Endothelial cell (in vitro differentiated cells): ENCODE data around the gene EPOP. TPM values are rescaled to one million over a fixed set of nuclear protein-coding genes. Genes with fewer than 3 reads are reported as not detected.

Experiments used
- DNase-seq: peaks from one replicate; pipeline ENCODE4 v3.0.0; 2021; ENCODE audit warnings: low spot score
- H3K27ac Mint-ChIP-seq: one replicate; pipeline ENCODE4 v1.8.0; 2021; ENCODE audit warnings: mixed read lengths, inconsistent platforms; ENCODE audit not compliant: unreplicated experiment
- H3K27me3 Mint-ChIP-seq: one replicate; pipeline ENCODE4 v1.8.0; 2021; ENCODE audit warnings: mild to moderate bottlenecking, moderate library complexity, mixed read lengths, inconsistent platforms; ENCODE audit not compliant: unreplicated experiment
- H3K36me3 Mint-ChIP-seq: one replicate; pipeline ENCODE4 v1.8.0; 2021; ENCODE audit warnings: mild to moderate bottlenecking, low read depth, mixed read lengths, inconsistent platforms; ENCODE audit not compliant: unreplicated experiment
- H3K4me1 Mint-ChIP-seq: one replicate; pipeline ENCODE4 v1.8.0; 2021; ENCODE audit warnings: mild to moderate bottlenecking, mixed read lengths, inconsistent platforms; ENCODE audit not compliant: unreplicated experiment
- H3K4me3 Mint-ChIP-seq: one replicate; pipeline ENCODE4 v1.8.0; 2021; ENCODE audit warnings: mild to moderate bottlenecking, mixed read lengths, inconsistent platforms; ENCODE audit not compliant: unreplicated experiment
- H3K9me3 Mint-ChIP-seq: one replicate; pipeline ENCODE4 v1.8.0; 2021; ENCODE audit warnings: mixed read lengths, inconsistent platforms; ENCODE audit not compliant: unreplicated experiment
- total RNA-seq: library from RNA; stranded (reverse); fragmentation: NEBNext Ultra II Directional; extraction: Animal tissue kit (Norgen Biotek cat#: 25700); gene quantifications from one replicate; pipeline ENCODE4 v1.2.1, GENCODE V29; 2021; ENCODE audit not compliant: unreplicated experiment
- TF ChIP-seq, protein P1 (sequence below): fragments of 200-600 bp; sonication (generic); IDR thresholded peaks from one replicate; pipeline ENCODE4 v1.5.0; 2021; ENCODE audit warnings: antibody characterized with exemption; ENCODE audit not compliant: unreplicated experiment

Gene EPOP
- total RNA-seq, 1 donor from 2014 or later: 1.3 TPM

- Mint-ChIP-seq H3K36me3 (peaks cover 23% of the 10 kb centered on the region), H3K4me3 (peak overlapping the region; percentile 8), H3K4me1 (peaks cover 24% of the 10 kb centered on the region), H3K27me3 (peaks cover 16% of the 10 kb centered on the region), H3K9me3 (no peaks in the 10 kb centered on the region), H3K27ac (no peak overlapping the region)
- TF ChIP-seq, protein P1, sequence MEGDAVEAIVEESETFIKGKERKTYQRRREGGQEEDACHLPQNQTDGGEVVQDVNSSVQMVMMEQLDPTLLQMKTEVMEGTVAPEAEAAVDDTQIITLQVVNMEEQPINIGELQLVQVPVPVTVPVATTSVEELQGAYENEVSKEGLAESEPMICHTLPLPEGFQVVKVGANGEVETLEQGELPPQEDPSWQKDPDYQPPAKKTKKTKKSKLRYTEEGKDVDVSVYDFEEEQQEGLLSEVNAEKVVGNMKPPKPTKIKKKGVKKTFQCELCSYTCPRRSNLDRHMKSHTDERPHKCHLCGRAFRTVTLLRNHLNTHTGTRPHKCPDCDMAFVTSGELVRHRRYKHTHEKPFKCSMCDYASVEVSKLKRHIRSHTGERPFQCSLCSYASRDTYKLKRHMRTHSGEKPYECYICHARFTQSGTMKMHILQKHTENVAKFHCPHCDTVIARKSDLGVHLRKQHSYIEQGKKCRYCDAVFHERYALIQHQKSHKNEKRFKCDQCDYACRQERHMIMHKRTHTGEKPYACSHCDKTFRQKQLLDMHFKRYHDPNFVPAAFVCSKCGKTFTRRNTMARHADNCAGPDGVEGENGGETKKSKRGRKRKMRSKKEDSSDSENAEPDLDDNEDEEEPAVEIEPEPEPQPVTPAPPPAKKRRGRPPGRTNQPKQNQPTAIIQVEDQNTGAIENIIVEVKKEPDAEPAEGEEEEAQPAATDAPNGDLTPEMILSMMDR: no peak
- no peak for DNase-seq
Observed at GRCh38 chr17:38709864-38710603, 35.3 kb upstream of the EPOP start.

DNA sequence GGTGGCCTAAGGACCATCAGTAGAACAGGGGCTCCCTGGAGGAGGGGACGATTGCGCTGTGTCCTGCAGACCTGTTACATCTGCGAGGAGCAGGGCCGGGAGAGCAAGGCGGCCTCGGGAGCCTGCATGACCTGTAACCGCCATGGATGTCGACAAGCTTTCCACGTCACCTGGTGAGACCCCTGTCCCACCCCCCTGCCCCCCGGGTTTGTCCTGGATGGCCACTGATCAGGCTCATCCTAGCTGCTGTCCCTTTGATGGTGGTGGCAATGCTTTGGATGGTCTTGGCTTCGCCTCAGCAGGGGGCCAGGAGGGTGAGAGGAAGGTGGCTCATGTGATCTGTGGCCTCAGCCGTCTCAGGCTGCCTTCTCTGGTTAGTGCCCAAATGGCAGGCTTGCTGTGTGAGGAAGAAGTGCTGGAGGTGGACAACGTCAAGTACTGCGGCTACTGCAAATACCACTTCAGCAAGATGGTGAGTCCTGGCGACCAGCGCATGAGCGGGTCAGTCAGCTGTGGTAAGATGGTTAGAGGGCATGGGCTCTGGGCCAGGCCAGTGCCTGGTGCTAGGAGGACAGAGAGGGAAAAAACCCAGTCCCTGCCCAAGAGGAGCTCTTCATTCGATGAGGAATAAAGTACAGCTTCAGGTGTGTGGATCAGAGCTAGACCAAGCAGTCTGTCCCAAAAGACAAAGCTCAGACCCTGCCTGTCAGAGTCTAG, 34.5 kb upstream of the EPOP start:
- H3K27ac Mint-ChIP-seq: no peak overlapping the region

GRCh38 chr17:38707678-38708351, 33.1 kb upstream of the EPOP start:
- peak overlapping the region; percentile 75 for H3K4me3 Mint-ChIP-seq

More for the DNA sequence above, 34.5 kb upstream of the EPOP start:
- H3K27me3 Mint-ChIP-seq: peaks cover 15% of the 10 kb centered on the region
- peaks cover 23% of the 10 kb centered on the region for H3K36me3 Mint-ChIP-seq
- TF ChIP-seq, protein P1: no peak
- H3K4me3 Mint-ChIP-seq: no peak overlapping the region
- H3K9me3 Mint-ChIP-seq: no peaks in the 10 kb centered on the region
- no peak for DNase-seq
- peaks cover 25% of the 10 kb centered on the region for H3K4me1 Mint-ChIP-seq

DNA sequence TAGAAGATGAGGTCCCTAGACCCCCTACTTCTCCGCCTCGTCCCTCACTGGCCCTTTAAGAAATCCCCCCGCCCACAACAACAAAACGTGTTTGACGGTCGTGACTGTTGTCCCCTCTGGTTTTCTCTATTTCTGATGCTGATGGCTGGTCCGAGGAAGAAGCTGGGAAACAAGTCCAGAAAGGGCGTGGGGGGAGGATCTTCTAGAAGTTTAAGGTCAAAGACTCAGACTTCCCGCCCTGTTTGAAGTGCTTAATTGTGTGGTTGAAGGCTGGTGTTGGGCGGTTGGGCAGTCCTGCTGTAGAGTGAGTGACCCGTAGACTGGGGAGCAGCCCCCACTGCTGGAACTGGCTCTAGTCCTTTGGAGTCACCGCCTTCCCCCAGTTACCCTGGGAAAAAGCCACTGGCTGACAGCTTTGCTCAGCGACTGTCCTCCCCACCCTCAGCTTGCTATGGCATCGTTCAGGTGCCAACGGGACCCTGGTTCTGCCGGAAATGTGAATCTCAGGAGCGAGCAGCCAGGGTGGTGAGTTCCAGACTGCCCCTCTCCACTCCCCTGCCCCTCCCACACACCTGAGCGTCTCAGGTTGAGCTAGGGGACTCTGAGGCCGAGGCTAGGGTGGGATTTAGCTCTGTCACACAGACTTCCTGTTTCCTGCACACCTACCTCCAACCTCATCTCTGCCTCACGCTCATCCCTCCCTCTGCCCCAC, 31.9 kb upstream of the EPOP start:
- Mint-ChIP-seq H3K9me3 (no peaks in the 10 kb centered on the region), H3K27me3 (peaks cover 20% of the 10 kb centered on the region), H3K4me3 (peak overlapping the region; percentile 92), H3K4me1 (peaks cover 36% of the 10 kb centered on the region), H3K36me3 (peaks cover 19% of the 10 kb centered on the region), H3K27ac (peak overlapping the region; percentile 61)
- TF ChIP-seq, protein P1: no peak
- no peak for DNase-seq

More at GRCh38 chr17:38707678-38708351, 33.1 kb upstream of the EPOP start:
- DNase-seq: no peak
- Mint-ChIP-seq H3K9me3 (no peaks in the 10 kb centered on the region), H3K27me3 (peaks cover 18% of the 10 kb centered on the region), H3K36me3 (peaks cover 23% of the 10 kb centered on the region), H3K27ac (no peak overlapping the region), H3K4me1 (peaks cover 36% of the 10 kb centered on the region)
- TF ChIP-seq, protein P1: no peak
